KOPT-K1 (cell line): ENCODE results near the gene AMBP.

Source experiments
- H3K27ac ChIP-seq: fragments of 200-600 bp; sonication (generic); 2 replicates; pipeline ENCODE4 v1.5.1; 2016; ENCODE audit warnings: antibody characterized with exemption, mild to moderate bottlenecking, low read depth, low read length; ENCODE audit not compliant: poor library complexity, severe bottlenecking
- H3K36me3 ChIP-seq: fragments of 200-600 bp; sonication (generic); 2 replicates; pipeline ENCODE4 v1.5.1; 2017; ENCODE audit warnings: antibody characterized with exemption, mild to moderate bottlenecking, low read length, moderate library complexity; ENCODE audit not compliant: insufficient read depth
- H3K9me3 ChIP-seq: fragments of 200-600 bp; sonication (generic); 2 replicates; pipeline ENCODE4 v1.5.1; 2017; ENCODE audit warnings: antibody characterized with exemption, low read length, mild to moderate bottlenecking; ENCODE audit not compliant: insufficient read depth, poor library complexity, severe bottlenecking

AMBP gene

DNA sequence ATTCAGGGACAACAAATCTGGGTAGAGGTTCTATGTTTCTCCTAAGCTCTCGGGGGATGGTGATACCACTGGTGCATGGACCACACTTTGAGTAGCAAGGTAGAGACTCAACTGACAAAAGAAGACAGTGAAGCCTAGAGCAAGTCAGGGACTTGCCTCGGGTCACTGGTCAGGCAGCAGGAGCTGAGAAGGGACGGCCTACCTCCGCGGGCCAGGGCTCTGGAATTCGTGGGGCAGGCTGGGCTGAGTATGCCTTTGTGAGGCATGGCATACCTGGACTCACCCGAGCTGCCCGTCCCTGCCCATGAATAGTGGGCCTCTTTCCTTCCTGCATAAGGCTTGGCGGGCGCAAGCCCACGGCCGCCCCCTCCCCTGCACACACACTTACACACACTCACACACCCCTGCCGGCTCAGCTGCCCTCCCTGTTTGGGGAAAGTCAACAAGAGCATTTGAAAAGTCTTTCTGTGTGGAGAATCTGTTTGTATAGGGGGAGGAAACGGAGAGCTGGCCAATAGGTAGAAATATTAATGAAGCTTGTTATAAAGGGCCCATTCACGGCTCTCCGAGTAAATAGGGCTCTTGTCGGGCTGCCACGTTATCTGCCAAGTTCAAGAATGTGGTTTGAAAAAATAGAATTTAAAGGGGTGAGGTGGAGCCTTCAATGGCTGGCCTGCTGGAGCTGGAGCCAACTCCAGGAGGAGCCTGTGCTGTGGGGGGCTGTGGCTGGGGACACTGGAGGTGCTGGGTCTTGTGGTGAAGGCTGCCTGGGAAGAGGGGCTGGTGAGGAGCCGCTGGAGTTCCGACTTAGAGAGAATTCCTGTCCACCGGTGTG lies 40.1 kb upstream of the AMBP start:
- Histone ChIP-seq H3K27ac (no peak overlapping the region), H3K36me3 (no peaks in the 10 kb centered on the region), H3K9me3 (no peaks in the 10 kb centered on the region)

DNA sequence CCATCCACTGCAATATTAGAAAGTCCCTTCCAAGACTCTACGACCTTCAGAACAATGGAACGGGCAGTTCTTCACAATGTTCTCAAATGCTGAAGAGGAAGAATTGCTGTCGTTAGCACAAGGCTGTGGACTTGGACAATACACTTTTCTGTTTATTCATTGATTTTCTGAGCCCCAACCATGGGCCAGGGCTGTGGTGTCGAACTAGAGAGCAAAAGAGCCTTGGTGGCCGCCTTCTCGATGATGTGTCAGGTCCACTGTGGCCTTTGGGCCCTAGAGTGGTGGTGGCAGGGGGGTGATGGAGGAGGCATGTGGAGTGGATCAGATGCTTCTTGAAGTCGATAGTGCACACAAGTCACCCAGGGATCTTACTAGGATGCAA lies 39.5 kb upstream of the AMBP start:
- no peaks in the 10 kb centered on the region for H3K36me3 ChIP-seq
- H3K27ac ChIP-seq = no peak overlapping the region
- no peaks in the 10 kb centered on the region for H3K9me3 ChIP-seq

DNA sequence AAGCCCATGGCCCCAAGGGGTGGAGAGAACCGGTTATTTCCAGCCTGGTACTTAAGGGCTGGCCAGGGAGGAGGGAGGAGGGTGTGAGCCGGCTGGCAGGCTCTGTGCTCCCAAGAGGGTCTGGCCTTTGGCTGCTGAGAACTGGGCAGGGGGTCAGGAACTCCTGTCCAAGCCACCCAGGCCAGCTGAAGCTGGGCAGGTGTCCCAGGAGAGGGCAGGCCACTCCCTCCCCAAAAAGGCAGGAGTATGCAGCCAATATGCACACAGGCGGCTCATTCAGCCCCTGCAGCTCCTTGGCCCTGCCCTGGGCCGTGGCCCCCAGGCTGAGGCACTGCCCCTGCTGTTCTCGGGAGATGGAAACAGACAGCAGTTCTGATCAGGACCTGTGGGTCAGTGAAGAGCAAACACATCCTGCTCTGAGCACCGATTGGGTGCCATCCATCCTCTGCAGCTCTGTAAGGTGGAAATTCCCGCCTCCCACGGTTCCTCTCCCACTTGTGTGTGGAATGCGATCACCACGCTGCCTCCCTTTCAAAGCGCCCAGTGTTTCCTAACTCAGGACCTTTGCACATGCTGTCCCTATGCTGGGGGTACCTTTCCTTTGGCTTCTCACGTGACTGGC lies 38.1 kb upstream of the AMBP start:
- Histone ChIP-seq H3K9me3 (no peaks in the 10 kb centered on the region), H3K36me3 (no peaks in the 10 kb centered on the region), H3K27ac (no peak overlapping the region)

DNA sequence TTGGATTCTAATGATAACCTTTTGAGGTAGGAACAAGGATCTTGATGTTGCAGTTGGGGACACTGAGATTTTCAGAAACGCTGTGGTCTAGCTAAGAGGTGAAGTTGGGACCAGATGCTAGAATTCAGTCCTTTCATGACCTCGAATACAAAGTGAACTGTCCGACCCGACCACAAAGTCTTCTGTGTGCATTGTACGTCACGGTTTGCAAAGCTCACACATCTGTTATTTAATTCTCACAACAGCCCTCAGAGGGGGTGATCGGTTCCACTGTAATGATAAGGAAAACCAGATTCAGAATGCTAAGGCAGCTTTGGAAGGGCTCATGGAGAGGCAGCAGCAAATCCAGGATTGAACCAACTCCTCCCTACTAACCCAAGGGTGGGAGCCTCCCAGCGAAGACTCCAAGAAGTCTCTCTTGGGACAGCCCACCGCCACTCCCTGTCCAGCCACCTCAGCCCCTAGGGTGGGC lies 37.6 kb upstream of the AMBP start:
- H3K27ac ChIP-seq = no peak overlapping the region
- no peaks in the 10 kb centered on the region for H3K36me3 ChIP-seq
- no peaks in the 10 kb centered on the region for H3K9me3 ChIP-seq

DNA sequence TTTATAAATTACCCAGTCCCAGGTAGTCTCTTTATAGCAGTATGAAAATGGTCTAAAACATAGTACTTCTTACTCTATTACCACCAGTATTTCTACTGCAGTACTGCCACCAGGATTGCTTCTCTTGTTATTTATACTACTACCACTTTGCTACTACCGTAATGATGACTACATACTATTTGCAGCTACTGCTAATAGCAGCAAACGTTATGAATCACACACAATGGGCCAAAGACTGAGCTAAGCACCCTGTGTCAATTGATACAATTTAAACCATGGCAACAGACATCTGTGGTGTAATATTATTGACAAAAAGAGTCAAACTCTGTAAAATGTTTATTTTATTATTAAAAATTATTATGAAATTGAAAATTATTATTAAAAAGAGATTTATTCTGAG lies 36.3 kb upstream of the AMBP start:
- no peak overlapping the region for H3K27ac ChIP-seq
- no peaks in the 10 kb centered on the region for H3K9me3 ChIP-seq

DNA sequence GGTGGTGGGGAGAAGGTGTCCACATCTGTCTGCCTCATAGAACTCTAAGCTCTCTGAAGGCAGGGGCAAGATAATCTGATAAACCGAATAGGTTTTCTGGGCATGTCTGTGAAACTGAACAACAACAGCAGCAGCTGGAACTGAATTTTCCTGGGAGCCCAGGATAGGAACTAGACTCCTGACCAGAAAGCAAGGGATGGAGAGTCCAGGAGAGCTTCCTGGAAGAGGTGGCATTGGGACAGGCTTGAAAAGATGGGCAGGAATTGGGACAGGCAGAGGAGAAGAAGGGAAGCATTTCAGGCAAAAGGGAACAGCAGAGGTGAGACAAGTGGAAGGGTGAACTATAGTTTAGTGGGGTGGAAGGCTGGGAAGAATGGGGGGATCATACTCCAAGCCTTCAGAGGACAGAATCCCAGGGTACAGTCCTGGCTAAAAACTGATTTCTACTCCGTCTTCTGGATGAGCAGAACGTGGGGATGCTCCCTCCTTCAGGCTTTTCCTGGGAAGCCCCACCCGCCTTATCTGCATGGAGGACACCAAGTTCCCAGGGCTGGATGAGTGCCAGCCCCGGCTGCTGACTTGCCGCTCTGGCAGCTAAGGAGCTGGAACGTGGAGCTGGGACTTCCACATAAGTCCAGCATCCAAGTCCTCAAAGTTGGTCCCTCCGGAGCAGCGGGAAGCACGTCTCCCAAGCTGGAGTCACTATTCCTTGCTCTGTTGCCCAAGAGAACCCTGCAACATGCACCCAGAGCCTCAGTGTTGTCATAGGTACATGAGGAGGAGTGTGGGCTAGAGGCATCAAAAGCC lies 34.9 kb upstream of the AMBP start:
- no peaks in the 10 kb centered on the region for H3K9me3 ChIP-seq
- no peaks in the 10 kb centered on the region for H3K36me3 ChIP-seq
- H3K27ac ChIP-seq = no peak overlapping the region

More for the DNA sequence above, 36.3 kb upstream of the AMBP start:
- no peaks in the 10 kb centered on the region for H3K36me3 ChIP-seq

DNA sequence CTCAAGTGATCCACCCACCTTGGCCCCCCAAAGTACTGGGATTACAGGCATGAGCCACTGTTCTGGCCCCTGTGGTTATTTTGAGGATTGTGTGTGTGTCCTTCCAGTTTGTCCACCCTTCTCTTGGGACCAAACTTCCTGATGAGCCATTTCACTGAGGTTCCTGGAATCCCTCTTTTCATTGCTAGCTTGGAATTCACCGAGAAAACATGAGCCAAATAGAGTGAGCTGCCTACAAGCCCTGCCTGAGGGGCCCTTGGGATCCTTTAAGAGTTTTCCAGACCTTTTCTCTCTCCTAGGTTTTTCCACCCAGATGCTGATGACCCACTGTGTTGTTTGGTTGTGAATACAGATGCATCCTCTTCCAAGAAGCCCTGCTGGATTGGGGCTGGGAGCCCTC lies 34.2 kb upstream of the AMBP start:
- H3K27ac ChIP-seq = no peak overlapping the region
- no peaks in the 10 kb centered on the region for H3K36me3 ChIP-seq
- H3K9me3 ChIP-seq = no peaks in the 10 kb centered on the region

DNA sequence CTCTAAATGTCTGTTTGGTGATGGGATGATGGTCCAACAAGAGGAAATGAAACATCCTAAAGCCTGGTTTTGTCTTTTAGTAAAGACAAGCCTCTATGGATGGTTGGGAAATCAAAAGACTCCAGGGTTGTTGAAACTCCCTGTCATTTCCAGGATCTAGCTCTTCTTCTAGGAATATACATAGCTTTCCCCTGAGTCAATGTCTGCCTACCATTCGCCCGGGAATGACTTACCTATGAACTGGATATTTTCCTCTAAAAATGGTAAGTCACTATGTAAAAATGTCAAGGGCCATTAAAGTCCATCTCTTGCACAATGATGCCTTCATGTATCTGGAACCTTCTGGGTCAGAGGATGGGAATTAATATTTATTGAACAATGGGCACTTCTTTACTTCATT lies 32.1 kb upstream of the AMBP start:
- Histone ChIP-seq H3K36me3 (no peaks in the 10 kb centered on the region), H3K9me3 (no peaks in the 10 kb centered on the region), H3K27ac (no peak overlapping the region)

DNA sequence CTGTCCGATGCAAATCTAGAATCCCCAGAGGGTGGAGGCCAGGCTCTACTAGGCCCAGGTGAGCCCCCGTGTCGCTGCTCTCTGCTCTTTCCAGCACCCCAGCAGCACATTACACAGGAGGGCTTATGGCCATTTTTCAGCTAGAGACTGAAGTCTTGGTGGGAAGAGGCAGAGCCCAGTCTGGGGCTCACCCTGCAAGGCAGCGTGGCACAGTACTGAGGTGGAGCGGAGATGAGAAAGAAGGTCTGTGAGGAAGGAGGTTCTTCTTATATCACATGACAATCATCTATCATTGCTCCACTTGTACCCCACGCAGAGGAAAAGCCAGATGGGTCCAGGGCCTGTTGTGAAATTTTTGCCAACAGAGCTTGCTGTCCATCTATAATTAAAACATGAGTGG lies 31.0 kb upstream of the AMBP start:
- Histone ChIP-seq H3K9me3 (no peaks in the 10 kb centered on the region), H3K36me3 (no peaks in the 10 kb centered on the region), H3K27ac (no peak overlapping the region)

DNA sequence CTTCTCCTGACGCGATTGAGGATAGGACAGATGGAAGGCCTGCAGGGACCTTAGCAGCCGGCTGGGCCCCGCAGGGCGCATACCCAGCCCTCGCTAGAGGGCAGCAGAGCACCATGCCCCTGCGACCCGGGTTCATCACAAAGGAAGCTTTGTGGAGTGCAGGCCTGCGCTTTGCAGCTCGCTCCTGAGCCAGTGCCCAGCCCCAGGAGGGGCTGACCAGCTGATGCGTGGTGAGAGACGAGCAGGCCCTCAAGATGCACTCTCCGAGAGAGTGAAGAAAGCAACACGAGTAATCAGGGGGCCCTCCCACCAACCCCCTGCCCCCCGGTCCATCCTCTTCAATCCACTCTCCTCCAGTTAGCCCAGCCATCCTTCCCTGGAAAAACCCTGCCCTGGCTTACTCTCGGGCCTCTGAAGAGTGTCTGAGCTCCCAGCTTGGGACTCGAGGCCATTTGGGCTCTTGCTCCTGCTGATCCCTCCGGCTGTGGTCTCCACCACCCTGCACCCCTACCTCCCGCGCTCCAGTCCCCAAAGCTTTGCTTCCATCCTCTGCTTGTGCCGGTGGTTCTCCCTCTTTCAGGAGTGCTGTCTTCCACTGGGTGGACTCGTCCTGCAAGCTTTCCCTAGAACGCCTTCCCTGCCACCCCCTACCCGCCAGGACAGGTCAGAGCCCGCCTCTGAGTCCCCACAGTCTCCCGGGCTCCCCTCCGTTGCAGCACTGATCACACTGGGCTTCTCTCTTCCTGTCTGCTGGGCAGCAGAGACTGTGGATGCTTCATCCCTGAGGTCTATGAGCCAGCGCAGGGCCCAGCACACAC lies 30.1 kb upstream of the AMBP start:
- Histone ChIP-seq H3K27ac (no peak overlapping the region), H3K9me3 (no peaks in the 10 kb centered on the region), H3K36me3 (no peaks in the 10 kb centered on the region)

DNA sequence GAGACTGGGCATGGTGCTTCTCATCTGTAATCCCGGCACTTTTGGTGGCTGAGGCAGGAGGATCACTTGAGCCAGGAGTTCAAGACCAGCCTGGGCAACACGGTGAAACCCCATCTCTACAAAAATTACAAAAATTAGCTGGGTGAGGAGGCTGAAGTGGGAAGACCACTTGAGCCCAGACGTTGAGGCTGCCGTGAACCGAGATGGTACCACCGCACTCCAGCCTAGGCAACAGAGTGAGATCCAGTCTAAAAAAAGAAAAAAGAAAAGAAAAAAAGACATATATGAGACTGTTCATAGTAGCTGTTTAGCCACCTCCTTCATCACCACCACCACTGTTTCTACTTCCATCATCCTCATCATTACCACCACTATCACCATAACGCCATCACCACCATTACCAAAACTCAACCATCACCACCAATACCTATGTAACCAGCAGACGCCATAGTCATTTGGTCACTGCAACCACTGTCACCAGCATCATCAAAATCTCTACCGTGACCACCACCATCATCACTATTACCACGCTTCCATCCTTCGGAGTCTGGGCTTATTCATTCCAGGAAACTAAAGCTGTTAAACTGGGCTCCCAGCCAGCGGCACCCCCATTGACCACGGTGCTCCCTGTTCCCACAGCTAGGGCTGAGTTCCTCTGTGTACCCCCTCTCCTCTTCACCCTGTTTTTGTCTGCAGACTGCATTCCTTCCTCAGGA lies 29.3 kb upstream of the AMBP start:
- H3K36me3 ChIP-seq = no peaks in the 10 kb centered on the region
- no peaks in the 10 kb centered on the region for H3K9me3 ChIP-seq
- H3K27ac ChIP-seq = no peak overlapping the region

DNA sequence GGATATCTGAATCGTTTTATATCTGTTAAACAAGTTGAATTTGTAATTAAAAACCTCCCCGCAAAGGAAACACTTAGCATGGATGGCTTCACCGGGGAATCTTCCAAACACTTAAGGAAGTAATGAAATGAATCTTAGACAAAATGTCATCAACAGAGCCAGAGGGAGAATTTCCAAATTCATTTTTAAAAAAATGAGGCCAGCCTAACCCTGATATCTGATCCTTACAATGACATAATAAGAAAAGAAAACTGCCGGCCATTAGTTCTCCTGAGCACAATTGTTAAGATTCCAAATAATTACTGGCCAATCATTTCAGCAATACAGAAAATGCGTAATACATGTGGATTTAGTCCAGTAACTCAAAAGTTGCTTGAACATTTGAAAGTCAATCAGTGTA lies 27.1 kb upstream of the AMBP start:
- no peaks in the 10 kb centered on the region for H3K9me3 ChIP-seq
- no peaks in the 10 kb centered on the region for H3K36me3 ChIP-seq
- no peak overlapping the region for H3K27ac ChIP-seq

DNA sequence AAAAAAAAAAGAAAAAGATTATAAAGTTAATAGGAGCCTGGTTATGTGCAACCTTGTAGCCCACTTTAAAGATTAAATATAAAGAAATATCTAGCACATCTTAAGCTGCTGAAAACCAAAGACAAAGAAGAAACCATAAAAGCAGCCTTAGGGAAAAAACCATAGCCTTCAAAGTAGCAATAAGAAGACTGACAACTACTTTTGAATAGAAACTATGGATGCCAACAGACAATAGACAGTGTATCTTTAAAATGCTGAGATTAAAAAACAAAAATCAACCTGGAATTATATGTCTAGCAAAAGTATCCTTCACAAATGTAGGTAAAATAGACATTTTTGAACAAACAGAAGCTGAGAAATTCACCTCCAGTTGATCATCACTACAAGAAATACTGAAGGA lies 24.4 kb upstream of the AMBP start:
- Histone ChIP-seq H3K36me3 (no peaks in the 10 kb centered on the region), H3K27ac (no peak overlapping the region), H3K9me3 (no peaks in the 10 kb centered on the region)

DNA sequence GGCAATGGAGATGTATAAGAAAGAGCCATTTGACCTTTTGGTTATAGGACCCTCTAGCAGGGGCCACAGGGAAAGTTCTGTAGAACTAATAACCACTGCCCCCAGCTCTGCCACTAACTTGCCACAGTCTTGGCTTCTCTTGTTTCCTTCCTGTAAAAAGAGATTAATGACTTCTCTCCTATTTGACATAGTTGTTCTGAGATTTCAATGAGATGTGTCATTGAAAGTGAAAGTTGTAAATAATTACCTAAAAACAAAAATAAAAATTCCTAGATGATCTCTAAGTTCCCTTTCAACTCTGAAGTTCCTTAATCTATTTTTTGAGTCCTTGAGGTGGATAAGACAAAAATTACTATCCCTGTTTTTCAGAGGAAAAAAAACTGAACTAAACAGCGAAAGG lies 22.4 kb upstream of the AMBP start:
- H3K27ac ChIP-seq = no peak overlapping the region

More for the DNA sequence above, 22.4 kb upstream of the AMBP start:
- Histone ChIP-seq H3K36me3 (no peaks in the 10 kb centered on the region), H3K9me3 (no peaks in the 10 kb centered on the region)
